ENCODE data around the gene DEPDC4.

GRCh38 chr12:100221523-100221922, 45.4 kb downstream of the DEPDC4 start:
- TF ChIP-seq, protein P1, sequence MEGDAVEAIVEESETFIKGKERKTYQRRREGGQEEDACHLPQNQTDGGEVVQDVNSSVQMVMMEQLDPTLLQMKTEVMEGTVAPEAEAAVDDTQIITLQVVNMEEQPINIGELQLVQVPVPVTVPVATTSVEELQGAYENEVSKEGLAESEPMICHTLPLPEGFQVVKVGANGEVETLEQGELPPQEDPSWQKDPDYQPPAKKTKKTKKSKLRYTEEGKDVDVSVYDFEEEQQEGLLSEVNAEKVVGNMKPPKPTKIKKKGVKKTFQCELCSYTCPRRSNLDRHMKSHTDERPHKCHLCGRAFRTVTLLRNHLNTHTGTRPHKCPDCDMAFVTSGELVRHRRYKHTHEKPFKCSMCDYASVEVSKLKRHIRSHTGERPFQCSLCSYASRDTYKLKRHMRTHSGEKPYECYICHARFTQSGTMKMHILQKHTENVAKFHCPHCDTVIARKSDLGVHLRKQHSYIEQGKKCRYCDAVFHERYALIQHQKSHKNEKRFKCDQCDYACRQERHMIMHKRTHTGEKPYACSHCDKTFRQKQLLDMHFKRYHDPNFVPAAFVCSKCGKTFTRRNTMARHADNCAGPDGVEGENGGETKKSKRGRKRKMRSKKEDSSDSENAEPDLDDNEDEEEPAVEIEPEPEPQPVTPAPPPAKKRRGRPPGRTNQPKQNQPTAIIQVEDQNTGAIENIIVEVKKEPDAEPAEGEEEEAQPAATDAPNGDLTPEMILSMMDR (IDR thresholded peaks at IDR 0.05), result no peak
- TF ChIP-seq POLR2A (IDR thresholded peaks at IDR 0.05), result no peak
